HG03457 (cell line): ENCODE measurements around the gene C1QTNF7.

ENCODE experiments used
- ATAC-seq: cut with Tn5 transposase; IDR thresholded peaks from one replicate; pipeline ENCODE4 v1.9.1; 2021; ENCODE audit warnings: moderate number of reproducible peaks; ENCODE audit not compliant: unreplicated experiment

Gene C1QTNF7

DNA sequence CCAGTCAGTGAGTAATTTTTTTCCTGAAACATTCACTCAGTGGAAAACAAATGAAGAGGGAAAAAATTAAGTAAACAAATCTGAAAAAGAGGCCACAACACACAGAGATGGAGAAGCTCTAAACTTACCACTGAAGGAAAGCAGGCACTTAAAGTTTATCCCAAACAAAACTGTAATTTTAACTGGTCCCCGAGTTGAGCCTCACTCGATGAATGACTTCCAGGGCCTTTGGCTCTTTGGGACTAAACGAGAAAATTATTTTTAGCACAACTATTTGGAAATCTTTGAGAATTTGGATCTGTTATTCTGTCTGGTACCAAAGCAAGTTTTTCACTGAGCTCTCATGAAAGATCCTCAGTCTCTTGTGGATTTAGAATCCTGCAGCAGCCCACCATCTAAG lies at the start of gene C1QTNF7:
Gene C1QTNF7 (plus strand): TSS at position 333 of the 400 bp plus-strand sequence. CDS start 7,711 bp downstream, outside the sequence.
- ATAC-seq: no peak

GRCh38 chr4:15378062-15378461 lies 49.8 kb upstream of the C1QTNF7 start:
- no peak for ATAC-seq

DNA sequence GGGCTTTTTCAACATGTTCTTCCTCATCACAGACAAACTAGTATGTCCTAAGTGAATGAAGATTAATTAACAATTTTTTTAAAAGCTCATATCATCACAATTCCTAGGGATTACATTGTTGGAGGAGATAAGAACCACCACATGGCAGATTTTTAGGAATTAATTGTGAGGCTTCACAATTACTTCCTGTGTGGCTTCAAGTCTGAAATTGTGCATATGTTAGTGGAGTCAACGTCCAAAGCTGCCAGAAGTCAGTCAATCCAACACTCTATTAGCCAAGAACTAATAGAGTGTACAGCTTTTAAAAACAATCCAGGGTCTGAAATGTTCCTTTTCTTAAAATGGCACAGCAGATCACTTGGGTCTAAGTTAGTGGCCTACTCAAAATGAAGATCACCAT lies 49.3 kb upstream of the C1QTNF7 start:
- ATAC-seq: no peak

GRCh38 chr4:15381806-15382338 lies 46.0 kb upstream of the C1QTNF7 start:
- ATAC-seq: no peak

DNA sequence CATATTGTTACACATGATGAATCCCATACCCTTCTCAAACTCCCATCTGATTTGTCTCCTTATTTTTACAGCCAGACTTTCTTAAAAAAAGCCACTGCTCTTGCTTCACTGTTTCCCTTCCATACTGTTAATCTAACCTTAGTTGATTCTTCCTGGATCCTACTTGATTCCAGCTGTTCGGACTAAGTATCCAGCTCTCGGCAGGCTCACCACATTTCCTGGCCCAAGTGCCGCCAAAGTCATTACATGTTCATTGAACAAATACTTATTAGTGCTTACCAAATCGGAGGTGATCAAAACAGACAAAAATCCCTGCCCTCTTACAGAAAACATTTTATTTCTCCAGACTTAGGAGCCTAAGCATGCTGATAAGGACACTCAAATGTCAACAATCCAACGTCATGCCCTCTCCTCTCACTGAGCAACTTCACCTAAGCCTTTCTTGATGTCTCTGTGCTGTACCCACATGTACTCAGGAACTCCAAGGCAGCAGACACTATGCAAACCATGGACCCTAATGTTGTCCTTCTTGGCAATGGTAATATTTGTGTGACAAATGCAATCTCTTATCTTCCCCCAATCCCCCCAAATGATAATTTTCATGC lies 45.1 kb upstream of the C1QTNF7 start:
- ATAC-seq: no peak

DNA sequence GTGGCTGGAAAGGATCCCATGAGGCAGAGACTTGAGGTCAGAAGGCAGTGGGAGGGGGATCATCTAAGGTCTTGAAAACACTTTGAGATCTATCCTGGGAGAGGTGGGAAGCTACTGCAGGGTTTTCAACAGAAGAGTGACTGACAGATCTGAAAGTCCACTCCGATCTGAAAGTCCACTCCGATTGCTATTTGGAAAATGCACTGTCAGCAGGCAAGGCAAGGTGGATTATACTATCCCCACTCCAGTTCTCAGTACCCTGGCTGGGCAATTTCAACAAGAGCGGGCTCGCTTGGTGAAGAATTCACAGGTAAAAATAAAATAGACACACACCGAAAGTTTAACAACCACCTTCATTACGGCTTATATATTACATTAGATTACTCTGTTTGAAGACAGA lies 42.3 kb upstream of the C1QTNF7 start:
- no peak for ATAC-seq

GRCh38 chr4:15385928-15386327 lies 41.9 kb upstream of the C1QTNF7 start:
- no peak for ATAC-seq

DNA sequence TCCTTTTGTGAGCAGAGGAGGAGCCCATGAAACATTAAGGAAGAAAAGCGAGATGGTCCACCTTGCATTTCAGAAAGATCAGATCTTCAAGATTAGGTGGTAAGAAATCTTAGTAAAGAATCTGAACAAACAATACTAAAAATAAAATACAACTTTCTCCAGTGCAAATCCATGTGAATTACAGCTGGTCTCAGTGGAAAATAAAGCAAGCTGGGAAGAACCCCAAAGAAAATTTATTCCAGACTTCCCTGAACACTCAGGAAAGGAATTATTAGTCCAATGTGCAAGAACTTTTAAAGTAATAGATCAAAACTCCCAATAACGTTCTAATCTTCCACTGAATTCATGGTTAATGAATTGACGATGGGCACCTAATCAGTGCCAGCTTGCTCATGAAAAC lies 37.3 kb upstream of the C1QTNF7 start:
- no peak for ATAC-seq

DNA sequence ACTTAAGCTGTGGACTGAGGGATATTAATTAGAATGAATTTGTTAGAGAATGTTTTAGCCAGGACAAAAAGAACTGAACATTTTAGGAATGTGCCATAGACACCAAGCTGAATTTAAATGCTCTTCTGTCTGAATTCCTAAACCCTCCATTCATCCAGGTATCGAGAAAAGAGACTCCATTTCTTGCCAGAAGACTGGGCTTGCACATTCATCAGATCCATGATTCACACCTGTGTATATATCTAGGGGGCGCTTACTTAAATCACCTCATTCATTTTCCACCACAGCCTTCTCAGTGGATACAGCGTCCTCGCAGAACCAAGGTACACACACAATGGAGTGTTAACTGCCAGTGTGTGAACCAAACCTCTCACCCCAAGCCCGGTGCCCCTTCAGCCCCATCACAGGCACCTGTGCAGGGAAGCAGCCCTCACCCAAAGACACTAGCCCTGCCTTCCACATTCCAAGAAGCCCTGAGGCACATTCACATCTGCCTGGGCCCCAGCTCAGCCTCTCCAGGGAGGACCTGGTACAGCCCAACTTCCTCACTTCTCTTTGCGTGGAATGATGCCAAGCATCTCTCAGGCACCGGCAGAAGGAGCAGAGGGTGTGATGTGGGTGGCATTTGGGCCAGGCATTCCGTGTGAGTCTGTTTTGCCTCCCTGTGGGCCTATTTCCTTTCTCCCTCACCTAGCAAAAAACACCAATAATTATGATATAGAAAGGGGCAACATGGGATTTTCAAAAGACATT lies 35.6 kb upstream of the C1QTNF7 start:
- ATAC-seq: no peak

GRCh38 chr4:15395311-15395710 lies 32.5 kb upstream of the C1QTNF7 start:
- ATAC-seq: no peak

GRCh38 chr4:15396157-15396800 lies 31.6 kb upstream of the C1QTNF7 start:
- peak; percentile 76 for ATAC-seq

GRCh38 chr4:15398001-15398400 lies 29.8 kb upstream of the C1QTNF7 start:
- no peak for ATAC-seq

DNA sequence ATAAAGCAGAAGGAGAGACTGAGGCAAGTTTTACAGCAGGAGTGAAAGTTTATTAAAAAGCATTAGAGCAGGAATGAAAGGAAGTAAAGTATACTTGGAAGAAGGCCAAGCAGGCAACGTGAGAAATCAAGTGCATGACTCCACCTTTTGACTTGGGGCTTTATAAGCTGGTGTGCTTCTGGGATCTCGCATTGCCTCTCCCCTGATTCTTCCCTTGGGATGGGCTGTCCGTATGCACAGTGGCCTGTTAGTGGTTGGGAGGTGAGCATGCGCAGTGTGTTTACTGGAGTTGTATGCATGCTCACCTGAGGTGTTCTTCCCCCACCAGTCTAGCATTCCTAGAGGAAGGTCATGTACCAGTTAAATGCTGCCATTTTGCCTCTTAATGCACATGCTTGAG lies 29.1 kb upstream of the C1QTNF7 start:
- no peak for ATAC-seq

GRCh38 chr4:15400226-15400625 lies 27.6 kb upstream of the C1QTNF7 start:
- no peak for ATAC-seq

DNA sequence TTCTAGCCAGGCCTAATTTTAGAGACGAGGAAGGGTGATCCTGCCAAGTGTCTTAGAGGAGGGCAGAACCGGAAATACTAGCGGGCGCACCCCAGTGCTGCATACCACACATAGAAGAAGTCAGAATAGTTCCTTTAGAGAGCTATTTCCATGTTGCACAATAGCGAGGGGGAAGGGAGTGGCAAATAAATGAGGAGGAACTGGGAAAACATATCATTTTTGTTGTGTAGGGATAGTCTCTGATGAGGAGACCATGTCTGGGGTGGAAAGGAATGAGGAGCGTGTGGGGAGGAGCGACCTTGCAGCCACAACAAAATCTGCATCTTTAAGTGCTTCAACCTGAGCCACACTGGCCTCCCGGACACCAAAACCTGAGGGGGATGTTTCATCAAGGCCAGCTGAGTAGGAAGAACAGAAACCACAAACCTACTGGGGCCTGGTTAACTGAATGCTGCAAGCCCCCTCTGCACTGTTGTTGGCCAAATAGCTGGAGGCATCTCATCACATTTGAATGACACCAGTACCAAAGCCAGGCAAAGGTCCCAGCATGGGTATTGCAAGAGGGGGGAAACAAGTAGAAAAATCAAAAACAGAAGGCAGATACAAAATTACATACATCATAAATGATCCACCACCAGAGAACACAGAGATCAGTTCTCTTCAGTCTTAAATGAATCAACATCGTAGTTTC lies 26.7 kb upstream of the C1QTNF7 start:
- no peak for ATAC-seq

GRCh38 chr4:15402146-15402545 lies 25.7 kb upstream of the C1QTNF7 start:
- no peak for ATAC-seq

- ATAC-seq: no peak
These were observed 24.9 kb upstream of the C1QTNF7 start for GRCh38 chr4:15402974-15403373.

GRCh38 chr4:15405018-15405417 lies 22.8 kb upstream of the C1QTNF7 start:
- no peak for ATAC-seq

DNA sequence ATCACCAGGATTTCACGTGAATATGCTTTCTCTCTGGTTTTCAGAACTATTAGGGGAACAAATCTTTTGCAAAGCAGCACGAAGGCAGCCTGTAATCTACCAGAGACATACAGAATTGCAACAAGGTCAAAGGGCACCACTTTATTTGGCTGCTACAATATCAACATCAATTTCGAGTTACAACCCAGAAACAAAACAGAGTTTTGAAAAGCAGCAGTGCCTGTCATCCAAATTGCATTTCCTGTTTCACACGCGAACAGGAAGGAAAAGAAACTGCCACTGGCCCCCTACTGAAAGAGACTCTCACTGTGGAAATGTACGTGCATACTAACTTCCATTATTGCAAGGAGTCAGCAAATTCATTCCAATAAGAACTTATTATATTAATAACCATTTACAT lies 17.1 kb upstream of the C1QTNF7 start:
- no peak for ATAC-seq

DNA sequence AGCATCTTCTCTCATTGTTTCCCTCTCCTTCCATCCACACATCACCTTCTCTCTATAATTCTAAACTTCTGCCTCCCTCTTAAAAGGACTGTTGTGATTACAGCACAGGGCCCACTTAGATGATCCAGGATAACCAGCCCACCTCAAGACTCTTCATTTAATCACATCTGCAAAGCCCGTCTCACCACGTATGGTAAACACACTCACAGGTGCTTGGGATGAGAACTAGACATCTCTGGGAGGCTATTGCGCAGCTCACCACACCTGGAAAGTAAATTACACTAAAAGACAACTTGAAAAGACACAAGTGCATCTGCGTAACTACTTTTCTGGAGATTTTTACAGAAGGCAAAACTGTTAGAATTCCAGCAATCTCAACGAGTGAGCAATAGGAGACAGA lies 15.4 kb upstream of the C1QTNF7 start:
- ATAC-seq: no peak

DNA sequence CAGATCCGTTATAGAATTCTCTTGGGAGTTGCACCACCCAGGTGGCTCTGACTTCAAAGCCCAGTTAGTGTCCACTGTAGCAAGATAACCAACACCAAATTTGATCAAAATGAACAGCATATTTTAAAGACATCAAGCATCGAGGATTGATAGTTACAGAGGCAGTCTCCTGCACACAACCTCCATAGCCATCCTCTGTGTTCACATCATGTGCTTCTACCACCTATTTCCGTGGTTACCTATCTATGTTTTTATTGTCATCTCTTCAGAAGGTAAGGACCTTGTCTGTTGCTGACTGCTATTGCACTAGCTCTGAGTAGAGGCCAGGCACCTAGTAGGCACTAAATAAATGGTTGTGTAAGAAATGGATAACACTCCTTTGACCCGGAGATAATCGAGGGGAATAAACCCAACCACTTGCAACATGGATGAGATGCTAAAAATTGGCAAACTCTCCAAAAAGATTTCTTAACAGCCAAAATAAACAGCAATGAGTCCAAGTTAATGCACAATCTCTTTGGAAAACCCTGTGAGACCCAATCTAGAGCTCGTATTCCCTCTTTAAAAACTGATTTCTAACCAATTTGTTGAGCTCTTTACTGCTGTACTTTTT lies 14.7 kb upstream of the C1QTNF7 start:
- ATAC-seq: no peak
